Endothelial cell of umbilical vein (primary cell): ENCODE measurements around the gene CHST15. TPM values are rescaled to one million over a fixed set of nuclear protein-coding genes. Genes with fewer than 3 reads are reported as not detected.

Experiments
- BruUV-seq: library from RNA; stranded (reverse); fragments of 400-500 nt; replicated peaks from 2 replicates; lab custom pipeline; 2021; lab: Mats Ljungman, UMichigan
- CTCF ChIA-PET: fragments of 300-600, 350-600 bp; sonication (Branson Sonifier 250); formaldehyde crosslinking; loops from one replicate; lab custom pipeline; 2021; ENCODE audit warnings: antibody characterized with exemption, inconsistent platforms; lab: Charles Lee
- POLR2A ChIA-PET: fragments of 300-600, 350-600 bp; sonication (Branson Sonifier 250); formaldehyde crosslinking; loops from one replicate; lab custom pipeline; 2021; ENCODE audit warnings: antibody characterized with exemption, inconsistent platforms; lab: Charles Lee
- DNase-seq: peaks from one replicate; pipeline ENCODE4 v3.0.0-alpha.2; 2011; ENCODE audit warnings: low read depth, low spot score
- FAIRE-seq: peaks from 2 replicates; lab custom pipeline; 2011; peaks lifted over from hg19 to GRCh38; lab: Jason Lieb, UNC
- H2AFZ ChIP-seq: 2 replicates; pipeline ENCODE4 v1.6.0; 2012; ENCODE audit warnings: low read depth, low read length, control low read depth, inconsistent platforms
- H3K27ac ChIP-seq: 2 replicates; pipeline ENCODE4 v1.5.1; 2011; ENCODE audit warnings: low read depth, mild to moderate bottlenecking, control low read depth, low read length, moderate library complexity; ENCODE audit not compliant: insufficient read depth
- H3K27me3 ChIP-seq, 2 experiments: 2 replicates each; pipeline versions ENCODE4 v1.6.0 to v1.6.1; 2011; ENCODE audit warnings: low read length in 2 of 2, mixed read lengths in 1 of 2; ENCODE audit not compliant: control insufficient read depth in 2 of 2, insufficient read depth in 2 of 2
- H3K36me3 ChIP-seq, 2 experiments: 2 replicates in 1 of 2; 3 replicates in 1 of 2; pipeline ENCODE4 v1.5.1; 2011; ENCODE audit warnings: low read length in 2 of 2, mild to moderate bottlenecking in 1 of 2, moderate library complexity in 1 of 2; ENCODE audit not compliant: control insufficient read depth in 2 of 2, insufficient read depth in 2 of 2; ENCODE audit errors: extremely low read depth in 1 of 2
- H3K4me1 ChIP-seq: 3 replicates; pipeline ENCODE4 v1.5.1; 2011; ENCODE audit warnings: mild to moderate bottlenecking, low read length; ENCODE audit not compliant: control insufficient read depth, insufficient read depth; ENCODE audit errors: extremely low read depth
- H3K4me2 ChIP-seq: 2 replicates; pipeline ENCODE4 v1.6.1; 2011; ENCODE audit warnings: low read length, control low read depth, mixed read lengths; ENCODE audit not compliant: insufficient read depth
- H3K4me3 ChIP-seq, 3 experiments: fragments of 200-600 bp in 1 of 3; sonication (generic), shearing (Covaris generic) in 1 of 3; replicated peaks in 1 of 3; 2 replicates each; pipeline ENCODE4 v1.5.1; 2011 to 2016; ENCODE audit warnings: control low read depth in 3 of 3, low read length in 3 of 3, mild to moderate bottlenecking in 2 of 3, inconsistent platforms in 1 of 3, low read depth in 1 of 3, moderate library complexity in 1 of 3; ENCODE audit not compliant: insufficient read depth in 1 of 3
- H3K79me2 ChIP-seq: 2 replicates; pipeline ENCODE4 v1.6.0; 2012; ENCODE audit warnings: low read length, inconsistent platforms; ENCODE audit not compliant: control insufficient read depth, insufficient read depth
- H3K9ac ChIP-seq: replicated peaks from 2 replicates; pipeline ENCODE3; 2011; ENCODE audit warnings: low read length, control low read depth; ENCODE audit not compliant: insufficient read depth; ENCODE audit errors: extremely low read depth
- H3K9me1 ChIP-seq: replicated peaks from 3 replicates; pipeline ENCODE4 v1.6.0; 2011; ENCODE audit warnings: mild to moderate bottlenecking, low read length; ENCODE audit not compliant: control insufficient read depth, insufficient read depth; ENCODE audit errors: extremely low read depth
- H3K9me3 ChIP-seq: replicated peaks from 2 replicates; pipeline ENCODE4 v1.5.1; 2012; ENCODE audit warnings: low read length, inconsistent platforms; ENCODE audit not compliant: control insufficient read depth, insufficient read depth
- H4K20me1 ChIP-seq: replicated peaks from 2 replicates; pipeline ENCODE3; 2011; ENCODE audit warnings: mild to moderate bottlenecking, low read length; ENCODE audit not compliant: control insufficient read depth, insufficient read depth; ENCODE audit errors: extremely low read depth
- EZH2 ChIP-seq: IDR thresholded peaks from 2 replicates; pipeline ENCODE4 v1.6.1; 2012; ENCODE audit warnings: borderline replicate concordance, low read depth, mild to moderate bottlenecking, moderate library complexity, low read length, inconsistent platforms; ENCODE audit not compliant: severe bottlenecking
- FOS ChIP-seq: IDR thresholded peaks from 2 replicates; pipeline ENCODE4 v1.6.1; 2011; ENCODE audit warnings: mild to moderate bottlenecking, low read length, moderate library complexity, borderline replicate concordance; ENCODE audit not compliant: insufficient read depth
- GATA2 ChIP-seq: IDR thresholded peaks from 2 replicates; pipeline ENCODE4 v1.7.0; 2011; ENCODE audit warnings: low read depth, mild to moderate bottlenecking, moderate library complexity, mixed read lengths, low read length; ENCODE audit not compliant: insufficient read length, insufficient read depth
- JUN ChIP-seq: IDR thresholded peaks from 2 replicates; pipeline ENCODE4 v1.6.1; 2011; ENCODE audit warnings: borderline replicate concordance, low read depth; ENCODE audit not compliant: insufficient read length, insufficient read depth
- MYC ChIP-seq: IDR thresholded peaks from one replicate; pipeline ENCODE4 v1.6.1; 2011; ENCODE audit warnings: mild to moderate bottlenecking, low read depth, low read length
- POLR2A ChIP-seq: IDR thresholded peaks from 2 replicates; pipeline ENCODE4 v1.6.1; 2012; ENCODE audit warnings: low read depth, mild to moderate bottlenecking, control low read depth, low read length
- POLR2AphosphoS5 ChIP-seq: IDR thresholded peaks from 2 replicates; pipeline ENCODE4 v1.6.1; 2012; ENCODE audit warnings: low read depth, mild to moderate bottlenecking, control low read depth, low read length, moderate library complexity; ENCODE audit not compliant: insufficient read depth
- dilution Hi-C: fragments of 300-500 bp; cut with MboI; formaldehyde crosslinking; loops from one replicate; pipeline ENCODE4 v1.15.0; 2019; ENCODE audit warnings: low sequenced_read_pairs; ENCODE audit not compliant: extremely low pct_ligation_motif_present
- intact Hi-C: fragments of 100-400 bp; cut with micrococcal nuclease; formaldehyde crosslinking; loops from one replicate; pipeline ENCODE4 v1.10.0; 2022
- polyA plus RNA-seq, 4 experiments: library from polyadenylated mRNA; depleted of rRNA in 3 of 4; stranded (reverse) in 3 of 4; unstranded in 1 of 4; fragments of >200 nt; gene quantifications; 2 replicates each; pipeline versions ENCODE4 v1.2.1 to v1.2.3, GENCODE V29; 2011 to 2012; ENCODE audit warnings: missing spikeins in 1 of 4
- total RNA-seq: library from RNA; stranded (reverse); gene quantifications from 2 replicates; pipeline ENCODE4 v1.2.3, GENCODE V29; 2021
- TF ChIP-seq, protein P1 (sequence below): IDR thresholded peaks from 2 replicates; pipeline ENCODE4 v1.6.1; 2011; ENCODE audit not compliant: insufficient read depth, insufficient read length
- TF ChIP-seq, protein P2 (sequence below), 2 donors: IDR thresholded peaks; 1 replicate in 1 of 2; 2 replicates in 1 of 2; pipeline ENCODE4 v1.5.1; 2011; ENCODE audit warnings: low read length in 2 of 2, mild to moderate bottlenecking in 2 of 2, moderate library complexity in 2 of 2, control low read depth in 1 of 2, inconsistent platforms in 1 of 2, low read depth in 1 of 2; ENCODE audit not compliant: insufficient read depth in 1 of 2; ENCODE audit errors: extremely low read depth in 1 of 2

The CHST15 gene
- total and polyA plus RNA-seq, 2 donors (not counting 3 experiments of a cell fraction or from before 2014, with no cell fraction given), result 23.1 to 29.2 TPM

DNA sequence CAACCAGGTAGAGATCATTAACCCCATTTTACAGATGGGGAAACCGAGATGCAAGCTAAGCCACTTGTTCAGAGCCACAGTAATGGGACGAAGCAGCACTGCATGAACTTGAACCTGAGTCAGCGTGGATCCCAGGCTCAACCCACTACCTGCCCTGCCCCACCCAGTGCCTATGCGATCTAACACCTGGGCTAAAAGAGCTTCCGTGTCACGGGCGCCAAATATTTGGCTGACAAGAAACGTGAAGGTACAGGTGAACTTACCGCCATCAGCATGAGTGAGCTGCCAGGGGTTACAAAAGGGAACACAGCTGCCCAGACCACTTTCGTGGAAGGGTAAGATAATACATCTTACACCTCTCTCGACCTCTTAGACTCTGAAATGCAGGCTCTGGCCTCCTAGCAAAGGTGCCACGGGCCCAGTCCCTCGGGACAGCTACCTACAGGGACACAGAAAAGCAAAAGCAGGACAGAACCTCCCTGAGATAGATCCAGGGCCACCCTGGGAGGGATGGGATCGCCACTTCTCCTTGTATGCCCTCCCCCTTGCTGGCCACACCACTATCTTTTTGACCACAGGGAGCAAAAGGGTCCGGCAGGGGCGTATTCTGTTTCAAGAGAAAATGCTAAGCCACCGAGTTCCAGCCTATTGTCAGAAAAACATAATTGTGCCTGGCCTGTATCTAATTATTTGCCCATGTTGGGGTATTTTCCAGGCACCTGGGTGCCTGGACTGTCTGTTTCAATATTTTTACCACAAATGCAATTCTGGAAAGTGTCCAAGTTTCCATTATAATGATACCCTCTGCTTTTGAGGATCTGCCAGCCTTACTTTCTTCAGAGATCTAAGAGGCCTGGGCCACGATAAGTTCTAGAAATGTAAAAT, 6.4 kb downstream of the CHST15 start:
- CTCF ChIA-PET, result interaction anchor here (0.6 kb wide), 1 partner anchor 9 kb away, joined by 3 read pairs; no protein-coding TSS in a partner anchor
- no peak overlapping the region for H3K4me3 ChIP-seq
- peaks cover 0 to 20% of the 10 kb centered on the region in 2 experiments for H3K27me3 ChIP-seq
- no peaks in the 10 kb centered on the region for H3K4me1 ChIP-seq
- H3K9ac ChIP-seq, result no peak overlapping the region
- TF ChIP-seq POLR2AphosphoS5 (no peak), MYC (no peak), GATA2 (no peak), POLR2A (no peak), EZH2 (no peak), FOS (no peak), JUN (no peak)
- TF ChIP-seq, protein P1, sequence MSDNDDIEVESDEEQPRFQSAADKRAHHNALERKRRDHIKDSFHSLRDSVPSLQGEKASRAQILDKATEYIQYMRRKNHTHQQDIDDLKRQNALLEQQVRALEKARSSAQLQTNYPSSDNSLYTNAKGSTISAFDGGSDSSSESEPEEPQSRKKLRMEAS, result no peak
- TF ChIP-seq, protein P2, sequence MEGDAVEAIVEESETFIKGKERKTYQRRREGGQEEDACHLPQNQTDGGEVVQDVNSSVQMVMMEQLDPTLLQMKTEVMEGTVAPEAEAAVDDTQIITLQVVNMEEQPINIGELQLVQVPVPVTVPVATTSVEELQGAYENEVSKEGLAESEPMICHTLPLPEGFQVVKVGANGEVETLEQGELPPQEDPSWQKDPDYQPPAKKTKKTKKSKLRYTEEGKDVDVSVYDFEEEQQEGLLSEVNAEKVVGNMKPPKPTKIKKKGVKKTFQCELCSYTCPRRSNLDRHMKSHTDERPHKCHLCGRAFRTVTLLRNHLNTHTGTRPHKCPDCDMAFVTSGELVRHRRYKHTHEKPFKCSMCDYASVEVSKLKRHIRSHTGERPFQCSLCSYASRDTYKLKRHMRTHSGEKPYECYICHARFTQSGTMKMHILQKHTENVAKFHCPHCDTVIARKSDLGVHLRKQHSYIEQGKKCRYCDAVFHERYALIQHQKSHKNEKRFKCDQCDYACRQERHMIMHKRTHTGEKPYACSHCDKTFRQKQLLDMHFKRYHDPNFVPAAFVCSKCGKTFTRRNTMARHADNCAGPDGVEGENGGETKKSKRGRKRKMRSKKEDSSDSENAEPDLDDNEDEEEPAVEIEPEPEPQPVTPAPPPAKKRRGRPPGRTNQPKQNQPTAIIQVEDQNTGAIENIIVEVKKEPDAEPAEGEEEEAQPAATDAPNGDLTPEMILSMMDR (IDR thresholded peaks at IDR 0.05; ENCODE audit: extremely low read depth in 1 of 2, insufficient read depth in 1 of 2, low read depth in 1 of 2, low read length in 2 of 2), result no peak
- no peak overlapping the region for H3K27ac ChIP-seq
- H3K4me2 ChIP-seq, result no peak overlapping the region
- H3K9me1 ChIP-seq, result no peaks in the 10 kb centered on the region
- no peaks in the 10 kb centered on the region for H3K79me2 ChIP-seq
- POLR2A ChIA-PET, result interaction anchor here (0.6 kb wide), 1 partner anchor 838 kb away, joined by 3 read pairs; no protein-coding TSS in a partner anchor
- no peaks in the 10 kb centered on the region for H3K9me3 ChIP-seq
- DNase-seq (no peak), FAIRE-seq (no peak)
- BruUV-seq, result no TSS peak
- H4K20me1 ChIP-seq, result no peaks in the 10 kb centered on the region
- dilution Hi-C loops (no loop called here), intact Hi-C loops (no loop called here)
- no peaks in the 10 kb centered on the region for H3K36me3 ChIP-seq
- H2AFZ ChIP-seq, result no peak overlapping the region
